ENCODE data around the gene LIFR.

Gene LIFR

DNA sequence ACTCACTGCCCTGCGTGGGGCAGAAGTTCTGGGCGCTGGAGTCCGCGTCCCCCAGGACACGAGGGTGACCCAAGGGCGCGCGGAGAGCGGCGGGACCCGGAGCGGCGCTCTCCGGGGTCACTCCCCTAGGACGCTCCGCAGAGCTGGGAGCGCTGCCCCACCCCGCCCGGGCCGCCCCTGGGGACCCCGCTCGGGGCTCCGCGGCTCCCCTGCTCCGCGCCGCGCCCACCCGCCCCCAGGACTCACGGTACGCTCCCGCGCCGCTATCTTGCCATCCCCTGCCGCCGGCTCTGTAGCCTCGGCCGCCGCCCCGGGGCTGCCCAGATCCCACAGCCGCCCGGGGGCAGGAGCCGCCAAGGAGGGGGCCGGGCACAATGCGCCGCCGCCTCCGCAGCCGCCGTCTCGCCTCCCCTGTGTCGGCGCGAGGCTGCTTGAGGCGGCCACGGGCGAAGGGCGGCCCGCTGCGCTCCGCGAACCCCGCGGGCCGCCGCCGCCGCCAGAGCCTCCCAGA lies 303 bp downstream of the LIFR start (continued):
- peak; percentile 90 for TF ChIP-seq ZNF423 (tag by site-specific recombination; IDR thresholded peaks at IDR 0.05)
- TF ChIP-seq ZBTB21 (tag by site-specific recombination; IDR thresholded peaks at IDR 0.05): no peak

- Histone ChIP-seq H3K27ac (ENCODE audit: extremely low read depth, low read depth, low read length) (peak overlapping the region; percentile 72; the same call in 1 of the 2 replicates), H3K36me3 (ENCODE audit: control insufficient read depth in 2 of 2, insufficient read depth in 1 of 2, low read length in 2 of 2) (no peaks in the 10 kb centered on the region), H3K4me1 (ENCODE audit: control insufficient read depth, insufficient read depth, low read length) (peaks cover 26% of the 10 kb centered on the region), H3K4me3 (ENCODE audit: low read depth, low read length) (peak overlapping the region; percentile 91), H3K9me3 (ENCODE audit: control insufficient read depth, insufficient read depth, low read depth, low read length) (no peaks in the 10 kb centered on the region)
- POLR2A ChIA-PET: no interaction called here
- CTCF ChIA-PET: interaction anchor here (0.6 to 5.2 kb wide), 10 partner anchors 9 to 1816 kb away, joined by 3 to 44 read pairs (median 4); no protein-coding TSS in a partner anchor
- TF ChIP-seq ZNF629 (tag by site-specific recombination; IDR thresholded peaks at IDR 0.05) (no peak), ZNF670 (tag by site-specific recombination; IDR thresholded peaks at IDR 0.05; ENCODE audit: low read depth) (no peak), ZEB2 (tag by site-specific recombination; IDR thresholded peaks at IDR 0.05) (peak; percentile 68; the same call in 1 of the 2 replicates), TCF7L2 (IDR thresholded peaks at IDR 0.05; ENCODE audit: borderline replicate concordance, low read depth, low read length) (no peak), ZNF549 (tag by site-specific recombination; IDR thresholded peaks at IDR 0.05) (no peak), ZNF843 (tag by site-specific recombination; IDR thresholded peaks at IDR 0.05) (no peak), ZBTB26 (tag by site-specific recombination; optimal IDR thresholded peaks at IDR 0.05) (peak; percentile 71), ZNF24 (tag by site-specific recombination; IDR thresholded peaks at IDR 0.05) (no peak), ZSCAN23 (tag by site-specific recombination; IDR thresholded peaks at IDR 0.05) (no peak), SP3 (tag by site-specific recombination; IDR thresholded peaks at IDR 0.05) (no peak), ZNF157 (tag by site-specific recombination; IDR thresholded peaks at IDR 0.05) (no peak), ZNF341 (tag by site-specific recombination; IDR thresholded peaks at IDR 0.05; ENCODE audit: low read depth) (no peak), ZNF10 (tag by site-specific recombination; IDR thresholded peaks at IDR 0.05) (no peak), ZNF211 (tag by site-specific recombination; IDR thresholded peaks at IDR 0.05; ENCODE audit: low read depth) (no peak), ZNF707 (tag by site-specific recombination; IDR thresholded peaks at IDR 0.05) (no peak), ZNF624 (tag by site-specific recombination; IDR thresholded peaks at IDR 0.05) (no peak), KLF7 (tag by site-specific recombination; IDR thresholded peaks at IDR 0.05; ENCODE audit: borderline replicate concordance) (no peak), ZNF416 (tag by site-specific recombination; IDR thresholded peaks at IDR 0.05) (no peak), ZNF175 (tag by site-specific recombination; IDR thresholded peaks at IDR 0.05) (no peak), ZNF2 (tag by site-specific recombination; IDR thresholded peaks at IDR 0.05) (0 out of 2 replicates have a peak, but pooled peaks have one; percentile 75), ZNF785 (tag by site-specific recombination; IDR thresholded peaks at IDR 0.05) (no peak), ZBTB20 (tag by site-specific recombination; IDR thresholded peaks at IDR 0.05) (peak; percentile 66; the same call in 1 of the 2 replicates), ZNF394 (tag by site-specific recombination; IDR thresholded peaks at IDR 0.05; ENCODE audit: borderline replicate concordance) (no peak), SCRT2 (tag by site-specific recombination; IDR thresholded peaks at IDR 0.05) (no peak)
- TF ChIP-seq, protein P1, sequence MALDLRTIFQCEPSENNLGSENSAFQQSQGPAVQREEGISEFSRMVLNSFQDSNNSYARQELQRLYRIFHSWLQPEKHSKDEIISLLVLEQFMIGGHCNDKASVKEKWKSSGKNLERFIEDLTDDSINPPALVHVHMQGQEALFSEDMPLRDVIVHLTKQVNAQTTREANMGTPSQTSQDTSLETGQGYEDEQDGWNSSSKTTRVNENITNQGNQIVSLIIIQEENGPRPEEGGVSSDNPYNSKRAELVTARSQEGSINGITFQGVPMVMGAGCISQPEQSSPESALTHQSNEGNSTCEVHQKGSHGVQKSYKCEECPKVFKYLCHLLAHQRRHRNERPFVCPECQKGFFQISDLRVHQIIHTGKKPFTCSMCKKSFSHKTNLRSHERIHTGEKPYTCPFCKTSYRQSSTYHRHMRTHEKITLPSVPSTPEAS (tag by site-specific recombination; IDR thresholded peaks at IDR 0.05): no peak
- TF ChIP-seq, protein P2, sequence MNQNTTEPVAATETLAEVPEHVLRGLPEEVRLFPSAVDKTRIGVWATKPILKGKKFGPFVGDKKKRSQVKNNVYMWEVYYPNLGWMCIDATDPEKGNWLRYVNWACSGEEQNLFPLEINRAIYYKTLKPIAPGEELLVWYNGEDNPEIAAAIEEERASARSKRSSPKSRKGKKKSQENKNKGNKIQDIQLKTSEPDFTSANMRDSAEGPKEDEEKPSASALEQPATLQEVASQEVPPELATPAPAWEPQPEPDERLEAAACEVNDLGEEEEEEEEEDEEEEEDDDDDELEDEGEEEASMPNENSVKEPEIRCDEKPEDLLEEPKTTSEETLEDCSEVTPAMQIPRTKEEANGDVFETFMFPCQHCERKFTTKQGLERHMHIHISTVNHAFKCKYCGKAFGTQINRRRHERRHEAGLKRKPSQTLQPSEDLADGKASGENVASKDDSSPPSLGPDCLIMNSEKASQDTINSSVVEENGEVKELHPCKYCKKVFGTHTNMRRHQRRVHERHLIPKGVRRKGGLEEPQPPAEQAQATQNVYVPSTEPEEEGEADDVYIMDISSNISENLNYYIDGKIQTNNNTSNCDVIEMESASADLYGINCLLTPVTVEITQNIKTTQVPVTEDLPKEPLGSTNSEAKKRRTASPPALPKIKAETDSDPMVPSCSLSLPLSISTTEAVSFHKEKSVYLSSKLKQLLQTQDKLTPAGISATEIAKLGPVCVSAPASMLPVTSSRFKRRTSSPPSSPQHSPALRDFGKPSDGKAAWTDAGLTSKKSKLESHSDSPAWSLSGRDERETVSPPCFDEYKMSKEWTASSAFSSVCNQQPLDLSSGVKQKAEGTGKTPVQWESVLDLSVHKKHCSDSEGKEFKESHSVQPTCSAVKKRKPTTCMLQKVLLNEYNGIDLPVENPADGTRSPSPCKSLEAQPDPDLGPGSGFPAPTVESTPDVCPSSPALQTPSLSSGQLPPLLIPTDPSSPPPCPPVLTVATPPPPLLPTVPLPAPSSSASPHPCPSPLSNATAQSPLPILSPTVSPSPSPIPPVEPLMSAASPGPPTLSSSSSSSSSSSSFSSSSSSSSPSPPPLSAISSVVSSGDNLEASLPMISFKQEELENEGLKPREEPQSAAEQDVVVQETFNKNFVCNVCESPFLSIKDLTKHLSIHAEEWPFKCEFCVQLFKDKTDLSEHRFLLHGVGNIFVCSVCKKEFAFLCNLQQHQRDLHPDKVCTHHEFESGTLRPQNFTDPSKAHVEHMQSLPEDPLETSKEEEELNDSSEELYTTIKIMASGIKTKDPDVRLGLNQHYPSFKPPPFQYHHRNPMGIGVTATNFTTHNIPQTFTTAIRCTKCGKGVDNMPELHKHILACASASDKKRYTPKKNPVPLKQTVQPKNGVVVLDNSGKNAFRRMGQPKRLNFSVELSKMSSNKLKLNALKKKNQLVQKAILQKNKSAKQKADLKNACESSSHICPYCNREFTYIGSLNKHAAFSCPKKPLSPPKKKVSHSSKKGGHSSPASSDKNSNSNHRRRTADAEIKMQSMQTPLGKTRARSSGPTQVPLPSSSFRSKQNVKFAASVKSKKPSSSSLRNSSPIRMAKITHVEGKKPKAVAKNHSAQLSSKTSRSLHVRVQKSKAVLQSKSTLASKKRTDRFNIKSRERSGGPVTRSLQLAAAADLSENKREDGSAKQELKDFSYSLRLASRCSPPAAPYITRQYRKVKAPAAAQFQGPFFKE (tag by site-specific recombination; IDR thresholded peaks at IDR 0.05; ENCODE audit: borderline replicate concordance): no peak
Measured at GRCh38 chr5:38555354-38556087, 925 bp downstream of the LIFR start.
